AG09309 (cell line): Measurements from ENCODE around the gene TLN1.
A peak's percentile ranks its signal among the peaks of the same experiment; 100 is the strongest.

Experiments
- DNase-seq: peaks from one replicate; pipeline ENCODE4 v3.0.0-alpha.2; 2010; ENCODE audit warnings: low read depth
- H3K4me3 ChIP-seq: 2 replicates; pipeline ENCODE4 v1.5.1; 2011; ENCODE audit warnings: mild to moderate bottlenecking, low read depth, low read length, moderate library complexity; ENCODE audit not compliant: control insufficient read depth
- TF ChIP-seq, protein P1 (sequence below): IDR thresholded peaks from 2 replicates; pipeline ENCODE4 v1.5.1; 2011; ENCODE audit warnings: mild to moderate bottlenecking, low read depth, low read length, inconsistent platforms; ENCODE audit not compliant: insufficient read depth, control insufficient read depth; ENCODE audit errors: missing control alignments

Gene TLN1

DNA sequence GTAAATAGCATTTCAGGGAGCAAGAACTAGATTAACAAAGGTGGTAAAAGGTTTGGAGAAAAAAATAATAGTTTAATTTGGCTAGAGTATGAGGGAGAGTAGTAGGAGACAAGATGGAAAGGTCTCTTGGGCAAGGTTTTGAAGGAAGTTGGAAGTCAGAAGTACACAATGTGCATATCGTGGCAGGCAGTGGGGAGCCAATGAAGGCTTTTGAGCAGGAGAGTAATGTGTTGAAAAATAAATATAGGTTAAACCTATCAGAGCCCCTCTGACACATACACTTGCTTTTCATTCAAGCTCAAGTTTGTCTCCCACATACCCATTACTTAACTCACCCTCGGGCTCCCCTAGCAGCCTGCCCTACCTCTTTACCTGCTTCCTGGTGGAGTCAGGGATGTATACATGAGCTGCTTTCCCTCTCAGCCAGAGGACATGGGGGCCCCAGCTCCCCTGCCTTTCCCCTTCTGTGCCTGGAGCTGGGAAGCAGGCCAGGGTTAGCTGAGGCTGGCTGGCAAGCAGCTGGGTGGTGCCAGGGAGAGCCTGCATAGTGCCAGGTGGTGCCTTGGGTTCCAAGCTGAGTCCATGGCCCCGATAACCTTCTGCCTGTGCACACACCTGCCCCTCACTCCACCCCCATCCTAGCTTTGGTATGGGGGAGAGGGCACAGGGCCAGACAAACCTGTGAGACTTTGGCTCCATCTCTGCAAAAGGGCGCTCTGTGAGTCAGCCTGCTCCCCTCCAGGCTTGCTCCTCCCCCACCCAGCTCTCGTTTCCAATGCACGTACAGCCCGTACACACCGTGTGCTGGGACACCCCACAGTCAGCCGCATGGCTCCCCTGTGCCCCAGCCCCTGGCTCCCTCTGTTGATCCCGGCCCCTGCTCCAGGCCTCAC lies 58.6 kb downstream of the TLN1 start, which contains the start of gene CA9:
CA9 (plus strand) TSS at position 797 of the 893 bp plus-strand sequence; CDS start at position 829, 32 bp downstream.
- no peak within 1 kb of the TSS for H3K4me3 ChIP-seq
- TF ChIP-seq, protein P1, sequence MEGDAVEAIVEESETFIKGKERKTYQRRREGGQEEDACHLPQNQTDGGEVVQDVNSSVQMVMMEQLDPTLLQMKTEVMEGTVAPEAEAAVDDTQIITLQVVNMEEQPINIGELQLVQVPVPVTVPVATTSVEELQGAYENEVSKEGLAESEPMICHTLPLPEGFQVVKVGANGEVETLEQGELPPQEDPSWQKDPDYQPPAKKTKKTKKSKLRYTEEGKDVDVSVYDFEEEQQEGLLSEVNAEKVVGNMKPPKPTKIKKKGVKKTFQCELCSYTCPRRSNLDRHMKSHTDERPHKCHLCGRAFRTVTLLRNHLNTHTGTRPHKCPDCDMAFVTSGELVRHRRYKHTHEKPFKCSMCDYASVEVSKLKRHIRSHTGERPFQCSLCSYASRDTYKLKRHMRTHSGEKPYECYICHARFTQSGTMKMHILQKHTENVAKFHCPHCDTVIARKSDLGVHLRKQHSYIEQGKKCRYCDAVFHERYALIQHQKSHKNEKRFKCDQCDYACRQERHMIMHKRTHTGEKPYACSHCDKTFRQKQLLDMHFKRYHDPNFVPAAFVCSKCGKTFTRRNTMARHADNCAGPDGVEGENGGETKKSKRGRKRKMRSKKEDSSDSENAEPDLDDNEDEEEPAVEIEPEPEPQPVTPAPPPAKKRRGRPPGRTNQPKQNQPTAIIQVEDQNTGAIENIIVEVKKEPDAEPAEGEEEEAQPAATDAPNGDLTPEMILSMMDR, result no peak
- DNase-seq, result no peak

DNA sequence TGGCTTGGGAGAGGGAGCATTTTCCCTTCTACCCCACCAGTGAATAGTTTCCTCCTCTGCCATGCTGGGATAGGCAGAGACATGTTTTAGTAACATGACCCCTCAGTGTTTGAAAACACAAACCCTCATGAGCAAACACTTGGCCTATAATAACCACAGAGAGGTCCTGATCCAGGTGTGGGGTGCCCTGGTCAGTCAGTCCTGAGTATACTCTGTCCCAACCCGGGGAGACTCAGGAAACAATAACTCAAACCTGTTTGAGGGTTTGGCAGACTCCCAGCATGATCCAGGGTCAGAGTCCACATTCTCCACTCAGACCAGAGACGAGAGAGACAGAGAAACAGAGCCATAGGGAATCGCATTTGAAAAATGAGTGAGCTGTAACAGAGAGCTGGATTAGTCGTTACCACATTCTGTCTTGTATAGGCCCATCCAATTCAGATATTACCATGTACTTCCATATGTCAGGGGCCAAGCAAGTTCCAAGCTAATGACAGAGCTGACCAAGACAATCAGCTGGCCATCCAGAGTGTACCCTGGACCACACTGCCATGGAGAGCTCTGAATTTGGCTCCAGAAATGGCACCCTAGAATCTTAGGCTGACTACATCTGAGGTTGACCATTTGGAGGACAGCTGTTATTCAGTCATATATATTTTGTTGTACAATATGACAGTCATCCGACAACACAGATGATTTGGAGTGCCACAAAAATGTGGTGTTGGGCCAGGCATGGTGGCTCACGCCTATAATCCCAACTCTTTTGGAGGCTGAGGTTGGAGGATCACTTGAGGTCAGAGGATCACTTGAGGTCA lies 62.5 kb downstream of the TLN1 start:
- TF ChIP-seq, protein P1, result no peak
- no peak for DNase-seq

DNA sequence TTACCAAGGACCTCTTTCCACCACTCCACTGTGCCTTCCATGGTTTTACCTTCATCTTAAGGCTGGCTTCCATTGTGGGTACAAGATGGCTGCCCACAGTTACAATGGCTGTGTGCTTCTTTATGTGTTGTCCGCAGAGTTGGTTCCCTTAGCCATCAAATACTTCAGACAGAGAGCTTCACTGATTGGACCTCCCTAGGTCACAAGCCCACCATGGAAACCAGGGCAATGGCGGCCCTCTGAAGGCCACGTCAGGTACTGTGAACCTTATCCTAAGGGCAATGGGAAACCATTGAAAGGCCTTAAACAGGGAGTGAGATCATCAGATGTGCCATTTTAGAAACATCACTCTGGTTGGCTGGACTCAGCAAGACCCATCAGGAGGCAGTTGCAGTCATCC lies 64.1 kb downstream of the TLN1 start:
- H3K4me3 ChIP-seq, result no peak overlapping the region
- DNase-seq, result no peak
- TF ChIP-seq, protein P1, result no peak

More for the DNA sequence above, 62.5 kb downstream of the TLN1 start:
- H3K4me3 ChIP-seq, result no peak overlapping the region

DNA sequence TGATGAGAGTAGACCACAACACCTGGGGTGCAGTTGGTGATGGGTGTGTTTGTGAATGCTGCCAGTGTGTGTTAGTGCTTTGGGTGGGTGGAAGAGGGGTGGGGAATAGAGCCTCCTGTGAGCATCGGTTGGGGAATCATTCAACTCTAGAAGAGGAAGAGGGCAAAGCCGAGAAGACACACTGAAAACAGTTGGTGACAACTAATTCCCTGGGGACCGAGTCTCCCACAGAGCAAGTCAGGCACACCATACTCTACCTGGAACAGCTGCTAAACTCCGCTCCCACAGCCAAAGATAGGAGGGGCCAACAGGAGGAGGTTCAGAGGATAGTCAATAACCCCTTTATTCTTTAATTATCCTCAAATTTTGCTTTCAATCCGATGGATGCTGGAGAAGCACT lies 65.4 kb downstream of the TLN1 start:
- DNase-seq, result no peak
- TF ChIP-seq, protein P1, result no peak
- no peak overlapping the region for H3K4me3 ChIP-seq

DNA sequence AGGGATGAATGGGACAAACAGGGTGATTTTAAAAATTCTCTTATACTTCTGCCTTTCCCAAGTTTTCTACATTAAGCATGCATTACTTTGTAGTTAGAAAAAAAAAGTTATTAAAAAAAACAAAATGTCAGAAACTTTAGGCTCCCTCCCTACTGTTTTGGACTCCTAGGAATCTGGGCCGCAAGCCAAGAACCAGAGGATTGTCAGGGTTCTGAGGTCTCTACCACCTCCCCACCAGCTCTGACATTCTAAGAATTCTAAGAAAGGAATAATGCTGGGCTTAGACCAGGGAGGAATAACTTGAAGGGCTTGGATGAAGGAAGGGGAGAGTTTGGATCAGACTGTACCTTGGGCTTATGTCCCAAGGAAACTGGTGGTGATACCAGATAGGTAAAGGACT lies 66.0 kb downstream of the TLN1 start:
- TF ChIP-seq, protein P1, result no peak
- DNase-seq, result no peak
- H3K4me3 ChIP-seq, result no peak overlapping the region

DNA sequence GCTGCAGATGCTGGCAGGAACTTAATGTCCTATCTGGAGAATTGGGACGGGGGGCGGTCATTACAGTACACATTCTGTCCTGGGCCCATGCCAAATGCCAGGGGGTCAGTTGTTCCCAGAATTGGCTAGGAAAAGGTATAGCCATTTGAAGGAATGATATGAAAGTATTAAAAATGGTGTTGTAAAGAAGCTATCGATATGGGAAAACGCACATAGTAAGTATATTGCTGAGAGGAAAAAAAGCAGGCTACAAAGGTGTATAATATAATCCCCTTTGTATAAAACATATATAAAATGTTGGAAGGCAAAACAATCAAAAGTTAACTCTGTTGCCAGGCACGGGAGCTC lies 66.5 kb downstream of the TLN1 start:
- H3K4me3 ChIP-seq, result peak overlapping the region; percentile 69
- no peak for DNase-seq
- TF ChIP-seq, protein P1, result no peak
